Ectodermal cell (in vitro differentiated cells): ENCODE data around the gene CTNNA3.

Experiments
- H3K27ac ChIP-seq: 2 replicates; pipeline ENCODE4 v1.7.0; 2013; ENCODE audit warnings: mild to moderate bottlenecking, low read depth, low read length; ENCODE audit not compliant: insufficient read depth, poor library complexity, severe bottlenecking
- H3K27me3 ChIP-seq: 2 replicates; pipeline ENCODE4 v1.7.0; 2013; ENCODE audit warnings: mild to moderate bottlenecking, low read length; ENCODE audit not compliant: insufficient read depth, control insufficient read depth, poor library complexity, severe bottlenecking
- H3K36me3 ChIP-seq: one replicate; pipeline ENCODE4 v1.7.0; 2013; ENCODE audit warnings: low read length; ENCODE audit not compliant: control insufficient read depth, insufficient read depth
- H3K4me1 ChIP-seq: one replicate; pipeline ENCODE4 v1.7.0; 2013; ENCODE audit warnings: low read length; ENCODE audit not compliant: control insufficient read depth, insufficient read depth
- H3K4me3 ChIP-seq: 2 replicates; pipeline ENCODE4 v1.7.0; 2013; ENCODE audit warnings: low read depth, low read length, control low read depth; ENCODE audit not compliant: insufficient read depth
- H3K9me3 ChIP-seq: 2 replicates; pipeline ENCODE4 v1.7.0; 2013; ENCODE audit warnings: mild to moderate bottlenecking, low read length, moderate library complexity; ENCODE audit not compliant: control insufficient read depth
- WGBS, 2 experiments: methylation state at CpG; one replicate each; pipeline ENCODE4 v1.1.7; 2013; ENCODE audit warnings: missing lambda C conversion rate in 2 of 2; 5-methylcytosine and 5-hydroxymethylcytosine counted together

The CTNNA3 gene

DNA sequence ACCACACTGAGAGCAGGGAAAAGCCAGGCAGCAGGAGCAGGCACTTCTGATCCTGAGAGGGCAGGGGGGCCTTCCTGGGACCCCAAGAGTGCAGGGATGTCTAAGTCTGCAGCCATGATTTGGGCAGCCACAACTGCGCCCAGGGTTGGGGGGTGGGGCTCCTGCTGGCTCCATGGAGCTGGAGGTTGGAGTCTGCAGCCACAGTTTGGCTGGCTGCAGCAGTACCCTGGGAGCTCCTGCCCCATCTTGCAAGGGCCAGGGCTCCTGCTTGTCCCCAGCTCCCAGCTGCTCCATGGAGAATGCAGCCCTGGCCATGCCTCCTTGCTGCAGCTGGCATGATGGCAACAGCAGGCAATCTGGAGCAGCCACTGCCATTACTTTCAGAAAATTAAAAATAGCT is 1449.8 kb downstream of the CTNNA3 start:
- Histone ChIP-seq H3K4me1 (no peaks in the 10 kb centered on the region), H3K4me3 (no peak overlapping the region), H3K27ac (no peak overlapping the region), H3K36me3 (no peaks in the 10 kb centered on the region), H3K27me3 (no peaks in the 10 kb centered on the region), H3K9me3 (no peaks in the 10 kb centered on the region)
- WGBS, 2 experiments = 93 to 95% methylated on average over 1 of the region's 1 CpG

DNA sequence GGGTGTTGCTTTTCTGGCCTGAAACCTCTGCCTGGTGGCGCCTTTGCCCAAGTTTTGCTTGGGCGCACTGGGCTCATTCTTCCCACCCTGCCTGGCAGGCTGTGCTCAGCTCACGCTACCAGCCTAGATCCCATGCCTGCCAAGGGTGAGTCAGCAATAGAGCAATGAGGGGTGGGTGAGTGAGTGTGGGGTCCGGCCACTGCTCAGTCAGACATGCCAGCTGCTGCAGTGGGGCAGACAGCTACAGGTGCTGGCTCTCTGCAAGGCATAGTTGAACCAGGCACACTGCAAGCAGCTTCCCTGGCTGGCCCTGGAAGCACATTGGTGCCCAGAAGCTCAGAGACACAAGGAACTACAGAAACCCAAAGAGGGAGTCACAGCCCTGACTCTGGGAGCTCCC is 1451.0 kb downstream of the CTNNA3 start:
- 93 to 96% methylated on average over 4 of the region's 4 CpGs for WGBS, 2 experiments
- Histone ChIP-seq H3K4me1 (no peaks in the 10 kb centered on the region), H3K27me3 (no peaks in the 10 kb centered on the region), H3K4me3 (no peak overlapping the region), H3K27ac (no peak overlapping the region), H3K9me3 (no peaks in the 10 kb centered on the region), H3K36me3 (no peaks in the 10 kb centered on the region)

DNA sequence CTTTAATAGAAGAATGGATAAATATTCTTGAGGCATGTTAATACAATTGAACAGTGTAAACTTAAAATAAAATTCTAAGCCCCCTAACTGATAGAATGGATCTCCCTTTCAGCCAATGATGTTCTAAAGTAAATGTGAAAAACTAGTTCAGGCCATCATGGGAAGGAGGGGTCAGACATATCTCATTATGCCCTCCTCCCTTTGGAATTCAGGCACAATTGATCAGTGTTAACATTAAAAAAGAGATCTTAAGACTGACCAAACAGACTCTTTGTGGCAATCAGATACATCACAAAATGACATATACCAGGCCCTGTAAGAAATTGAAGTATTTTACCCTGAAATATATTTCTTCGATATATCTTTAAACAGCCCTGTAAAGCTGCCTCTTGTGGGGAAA is 1453.1 kb downstream of the CTNNA3 start:
- 96 to 100% methylated on average over 1 of the region's 1 CpG for WGBS, 2 experiments
- no peaks in the 10 kb centered on the region for H3K36me3 ChIP-seq
- no peaks in the 10 kb centered on the region for H3K27me3 ChIP-seq
- H3K27ac ChIP-seq = no peak overlapping the region
- no peak overlapping the region for H3K4me3 ChIP-seq
- H3K9me3 ChIP-seq = no peaks in the 10 kb centered on the region
- no peaks in the 10 kb centered on the region for H3K4me1 ChIP-seq

DNA sequence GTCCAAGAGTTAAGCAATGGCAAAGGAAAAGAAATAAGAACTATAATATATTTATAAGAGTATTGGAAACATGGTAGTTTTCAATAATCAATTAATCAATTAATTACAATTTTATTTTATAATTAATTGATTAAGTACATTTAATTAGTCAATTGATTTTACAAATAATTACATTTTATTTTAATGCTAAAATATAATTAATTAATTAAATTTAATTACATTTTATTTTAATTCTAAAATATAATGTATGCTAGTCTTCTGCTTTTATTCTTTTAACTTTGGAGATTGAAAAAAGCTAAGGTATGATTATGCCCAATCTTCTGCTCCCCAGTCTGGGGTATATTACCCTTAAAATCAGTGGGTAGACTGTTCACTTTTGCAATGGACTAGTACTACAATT is 1456.9 kb downstream of the CTNNA3 start:
- Histone ChIP-seq H3K4me1 (no peaks in the 10 kb centered on the region), H3K36me3 (no peaks in the 10 kb centered on the region), H3K9me3 (no peaks in the 10 kb centered on the region), H3K4me3 (no peak overlapping the region), H3K27ac (no peak overlapping the region), H3K27me3 (no peaks in the 10 kb centered on the region)

DNA sequence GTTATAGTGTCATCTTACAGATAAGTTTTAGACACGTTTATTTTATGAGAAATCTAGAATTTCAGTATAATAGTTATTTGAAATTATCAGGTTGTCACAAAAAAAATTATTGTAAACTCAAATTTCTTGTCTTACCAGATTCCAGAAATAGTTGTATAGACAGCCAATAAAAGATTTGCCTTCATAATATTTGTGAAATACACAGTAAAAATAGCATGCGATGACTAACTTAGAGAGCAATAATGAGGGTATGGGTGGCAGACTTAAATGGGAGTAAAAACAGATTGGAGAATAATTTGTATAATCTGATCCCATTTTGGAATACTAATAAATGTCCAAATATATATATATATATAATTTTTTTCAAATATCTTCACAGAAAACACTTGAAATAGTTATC is 1457.7 kb downstream of the CTNNA3 start:
- H3K4me1 ChIP-seq = no peaks in the 10 kb centered on the region
- H3K27ac ChIP-seq = no peak overlapping the region
- H3K36me3 ChIP-seq = no peaks in the 10 kb centered on the region
- 100% methylated on average over 1 of the region's 2 CpGs; no CpG with 5 or more reads in 1 of the 2 experiments for WGBS, 2 experiments
- H3K4me3 ChIP-seq = no peak overlapping the region
- no peaks in the 10 kb centered on the region for H3K9me3 ChIP-seq
- H3K27me3 ChIP-seq = no peaks in the 10 kb centered on the region

DNA sequence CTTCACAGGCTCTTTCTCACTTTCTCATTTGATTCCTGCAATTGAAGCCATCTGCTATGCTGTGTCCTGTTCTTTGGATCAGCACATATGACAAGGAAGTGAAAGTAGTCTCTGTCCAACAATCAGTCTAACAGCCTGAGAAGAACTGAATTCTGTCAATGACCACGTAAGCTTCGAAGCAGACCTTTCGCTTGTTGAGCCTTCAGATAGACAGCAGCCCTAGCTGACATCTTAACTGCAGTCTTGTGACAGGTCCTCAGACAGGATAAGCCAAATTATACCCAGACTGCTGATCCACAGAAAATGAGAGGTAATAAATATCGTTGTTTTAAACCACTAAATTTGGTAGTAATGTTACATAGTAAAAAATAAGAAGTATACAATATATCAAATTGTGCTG is 1461.1 kb downstream of the CTNNA3 start:
- WGBS, 2 experiments = 94 to 96% methylated on average over 3 of the region's 4 CpGs

DNA sequence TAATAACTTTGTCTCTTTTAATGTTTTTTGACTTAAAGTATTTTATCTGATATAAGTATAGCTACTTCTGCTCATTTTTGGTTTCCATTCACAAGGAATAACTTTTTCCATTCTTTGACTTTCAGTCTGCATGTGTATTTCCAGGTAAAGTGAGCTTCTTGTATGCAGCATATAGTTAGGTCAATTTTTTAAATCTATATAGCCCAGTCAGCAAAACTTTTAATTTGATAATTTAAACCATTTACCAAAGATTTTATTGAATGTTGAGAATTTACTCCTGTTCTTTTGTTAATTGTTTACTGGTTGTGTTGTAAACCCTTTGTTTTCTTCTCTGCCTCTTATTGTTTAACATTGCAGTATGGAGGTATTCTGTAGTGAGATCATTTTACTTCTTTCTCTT is 1467.1 kb downstream of the CTNNA3 start:
- Histone ChIP-seq H3K27me3 (no peaks in the 10 kb centered on the region), H3K27ac (no peak overlapping the region), H3K4me3 (no peak overlapping the region), H3K9me3 (no peaks in the 10 kb centered on the region), H3K36me3 (no peaks in the 10 kb centered on the region), H3K4me1 (no peaks in the 10 kb centered on the region)

More for the DNA sequence above, 1461.1 kb downstream of the CTNNA3 start:
- no peaks in the 10 kb centered on the region for H3K9me3 ChIP-seq
- H3K27me3 ChIP-seq = no peaks in the 10 kb centered on the region
- H3K36me3 ChIP-seq = no peaks in the 10 kb centered on the region
- H3K4me1 ChIP-seq = no peaks in the 10 kb centered on the region
- H3K4me3 ChIP-seq = no peak overlapping the region
- H3K27ac ChIP-seq = no peak overlapping the region

DNA sequence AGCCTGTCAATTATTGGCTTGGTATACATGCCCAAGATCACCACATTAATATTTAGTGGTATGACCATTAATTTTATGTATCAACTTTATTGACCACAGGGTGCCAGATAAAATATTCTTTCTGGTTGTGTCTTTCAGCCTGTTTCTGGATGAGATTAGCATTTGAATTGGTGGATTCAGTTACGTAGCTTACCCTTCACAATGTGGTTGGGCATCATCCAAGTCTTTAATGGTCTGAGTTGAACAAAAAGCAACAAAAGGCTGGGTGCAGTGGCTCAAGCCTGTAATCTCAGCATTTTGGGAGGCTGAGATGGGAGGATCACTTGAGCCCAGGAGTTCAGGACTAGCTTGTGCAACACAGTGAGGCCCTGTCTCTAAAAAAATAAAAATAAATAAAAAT is 1472.3 kb downstream of the CTNNA3 start:
- H3K27ac ChIP-seq = no peak overlapping the region
- H3K27me3 ChIP-seq = no peaks in the 10 kb centered on the region
- no peaks in the 10 kb centered on the region for H3K4me1 ChIP-seq
- H3K36me3 ChIP-seq = no peaks in the 10 kb centered on the region
- 78 to 88% methylated on average over 1 of the region's 1 CpG for WGBS, 2 experiments
- H3K9me3 ChIP-seq = no peaks in the 10 kb centered on the region
- no peak overlapping the region for H3K4me3 ChIP-seq

DNA sequence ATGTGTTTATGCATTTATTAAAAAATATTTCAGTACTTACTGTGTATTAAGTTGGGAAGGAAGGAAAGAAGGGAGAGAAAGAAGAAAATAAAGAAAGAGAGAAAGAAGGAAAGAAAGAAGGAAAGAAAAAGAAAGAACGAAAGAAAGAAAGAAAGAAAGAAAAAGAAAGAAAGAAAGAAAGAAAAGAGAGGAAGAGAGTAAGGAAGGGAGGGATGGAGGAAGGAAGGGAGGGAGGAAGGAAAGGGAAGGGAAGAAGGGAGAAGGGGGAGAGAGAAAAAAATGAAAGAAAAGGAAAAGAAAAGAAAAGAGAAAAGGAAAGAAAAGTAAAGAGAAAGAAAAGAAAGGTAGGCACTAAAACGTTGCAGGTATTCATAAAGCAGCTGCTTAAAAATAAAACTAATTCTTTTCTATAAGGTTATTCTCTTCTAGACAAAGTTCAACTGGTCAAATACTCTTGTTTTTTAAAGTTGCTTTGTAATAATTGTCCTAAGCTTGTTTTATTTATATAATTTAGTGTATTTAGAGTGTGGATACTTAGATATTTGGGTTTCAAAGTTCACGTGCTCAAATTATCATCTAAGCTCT is 1473.4 kb downstream of the CTNNA3 start:
- Histone ChIP-seq H3K27ac (no peak overlapping the region), H3K36me3 (no peaks in the 10 kb centered on the region), H3K9me3 (no peaks in the 10 kb centered on the region), H3K27me3 (no peaks in the 10 kb centered on the region), H3K4me3 (no peak overlapping the region), H3K4me1 (no peaks in the 10 kb centered on the region)
- 92% methylated on average over 1 to 3 of the region's 3 CpGs for WGBS, 2 experiments

DNA sequence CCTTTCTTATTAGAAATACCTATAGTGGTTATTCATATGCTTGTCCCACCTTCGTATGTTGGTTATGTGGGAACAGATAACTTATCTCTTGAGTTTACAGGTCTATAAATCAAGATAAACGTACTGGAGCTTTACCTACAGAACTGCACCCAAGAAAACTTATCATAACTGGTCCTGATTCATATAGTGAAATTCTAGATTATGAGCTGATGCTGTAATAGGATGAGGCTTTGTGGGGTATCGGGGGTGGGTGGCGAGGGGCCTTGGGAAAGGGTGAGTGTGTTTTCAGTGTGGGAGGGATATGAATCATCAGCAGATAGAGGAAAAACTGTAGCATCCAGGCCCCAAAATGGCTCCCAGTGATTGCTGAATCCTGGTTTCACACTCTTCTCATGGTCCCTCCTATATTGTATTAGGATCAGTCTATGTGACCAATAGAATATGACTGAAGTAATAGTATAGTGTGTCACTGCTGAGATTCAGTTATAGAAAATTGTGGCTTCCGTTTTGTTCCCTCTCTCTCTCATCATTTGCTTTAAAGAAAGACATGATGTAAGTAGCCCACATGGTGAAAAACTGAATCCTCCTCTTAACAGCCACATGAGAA is 1476.9 kb downstream of the CTNNA3 start:
- H3K4me3 ChIP-seq = no peak overlapping the region

DNA sequence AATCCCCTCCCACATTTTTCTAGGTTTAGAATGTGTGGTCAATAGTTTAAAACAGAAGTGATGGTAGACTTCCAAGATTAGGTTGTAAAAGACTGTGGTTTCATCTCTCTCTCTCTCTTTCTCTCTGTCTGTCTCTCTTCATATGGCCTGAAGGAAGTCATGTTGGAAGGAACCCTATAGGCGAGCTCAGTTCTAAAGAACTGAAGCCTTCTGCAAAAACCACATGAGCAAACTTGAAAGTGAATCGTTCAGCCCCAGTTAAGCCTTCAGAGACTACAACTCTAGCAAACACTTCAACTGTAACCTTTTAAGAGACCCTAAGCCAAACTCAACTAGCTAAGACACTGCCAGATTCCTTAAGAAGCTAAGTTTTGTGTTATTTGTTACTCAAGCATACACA is 1477.7 kb downstream of the CTNNA3 start:
- Histone ChIP-seq H3K9me3 (no peaks in the 10 kb centered on the region), H3K4me3 (no peak overlapping the region), H3K36me3 (no peaks in the 10 kb centered on the region), H3K27ac (no peak overlapping the region), H3K27me3 (no peaks in the 10 kb centered on the region), H3K4me1 (no peaks in the 10 kb centered on the region)
- 89 to 94% methylated on average over 2 of the region's 2 CpGs for WGBS, 2 experiments

More for the DNA sequence above, 1476.9 kb downstream of the CTNNA3 start:
- Histone ChIP-seq H3K27me3 (no peaks in the 10 kb centered on the region), H3K36me3 (no peaks in the 10 kb centered on the region), H3K4me1 (no peaks in the 10 kb centered on the region), H3K27ac (no peak overlapping the region), H3K9me3 (no peaks in the 10 kb centered on the region)
- 76 to 79% methylated on average over 4 of the region's 5 CpGs for WGBS, 2 experiments
